ENCODE data around the gene TRIM14.

- TF ChIP-seq EZH2 (IDR thresholded peaks at IDR 0.05) (no peak), POLR2AphosphoS5 (IDR thresholded peaks at IDR 0.05; ENCODE audit: borderline replicate concordance, low read depth, low read length) (0 out of 2 replicates have a peak, but pooled peaks have one; percentile 24), FOXP2 (optimal IDR thresholded peaks at IDR 0.05; ENCODE audit: control extremely low read depth, extremely low read length, insufficient read depth) (no peak)
These were observed at the start of gene TRIM14 for GRCh38 chr9:98118640-98119601.
